ENCODE results near the gene KMT2E. TPM values are rescaled to one million over a fixed set of nuclear protein-coding genes. Genes with fewer than 3 reads are reported as not detected.

Gene KMT2E
- total and polyA plus RNA-seq, 5 experiments from 2014 or later = 119 to 193 (median 186) TPM

GRCh38 chr7:105012503-105013220 lies 1.3 kb upstream of the KMT2E start:
- Mint-ChIP-seq H3K9me3 (peaks cover 0 to 9% (median 0%) of the 10 kb centered on the region in 9 donors), H3K27ac (peak overlapping the region; percentile 99 to 100 (median 100)), H3K27me3 (peaks cover 0 to 12% (median 0%) of the 10 kb centered on the region in 5 donors), H3K4me1 (peaks cover 28 to 57% (median 44%) of the 10 kb centered on the region in 4 donors), H3K36me3 (peaks cover 9 to 34% (median 16%) of the 10 kb centered on the region in 3 donors), H3K4me3 (peak overlapping the region; percentile 94 to 100 (median 98))
- POLR2A ChIA-PET = interaction anchor here (0.7 to 14.6 kb wide), 26 partner anchors 9 to 1668 kb away, joined by 3 to 500 read pairs (median 5); partner anchors contain the start of genes DNAJC2, RINT1, SRPK2 and SYPL1
- peak; percentile 98 to 100 (median 99) for DNase-seq
- peak; percentile 71 to 73 for ATAC-seq

- DNase-seq (peak; percentile 85 to 99 (median 95)), ATAC-seq (peak; percentile 59 to 61)
- H3K4me1 Mint-ChIP-seq = peaks cover 27 to 57% (median 41%) of the 10 kb centered on the region in 4 donors
- POLR2A ChIA-PET = interaction anchor here (0.7 to 14.6 kb wide), 30 partner anchors 9 to 1669 kb away, joined by 3 to 500 read pairs (median 4); partner anchors contain the start of genes DNAJC2, NAMPT, RINT1 and SRPK2
- peak overlapping the region; percentile 99 to 100 (median 100) for H3K27ac Mint-ChIP-seq
- peaks cover 0 to 9% (median 0%) of the 10 kb centered on the region in 9 donors for H3K9me3 Mint-ChIP-seq
- peak overlapping the region; percentile 94 to 100 (median 98) for H3K4me3 Mint-ChIP-seq
- H3K36me3 Mint-ChIP-seq = peaks cover 9 to 33% (median 16%) of the 10 kb centered on the region in 3 donors
- peaks cover 0 to 12% (median 0%) of the 10 kb centered on the region in 5 donors for H3K27me3 Mint-ChIP-seq
Observed at GRCh38 chr7:105013221-105013815, 687 bp upstream of the KMT2E start.

- peaks cover 0 to 9% (median 0%) of the 10 kb centered on the region in 9 donors for H3K9me3 Mint-ChIP-seq
- peaks cover 26 to 54% (median 31%) of the 10 kb centered on the region in 4 donors for H3K4me1 Mint-ChIP-seq
- peak; percentile 19 to 73 (median 50) for DNase-seq
- peaks cover 0 to 12% (median 0%) of the 10 kb centered on the region in 5 donors for H3K27me3 Mint-ChIP-seq
- H3K36me3 Mint-ChIP-seq = peaks cover 9 to 23% (median 16%) of the 10 kb centered on the region in 3 donors
- ATAC-seq = no peak
- POLR2A ChIA-PET = interaction anchor here (0.6 to 14.6 kb wide), 24 partner anchors 8 to 1270 kb away, joined by 3 to 500 read pairs (median 4); partner anchors contain the start of genes NAMPT and RINT1
- peak overlapping the region; percentile 99 to 100 (median 100) for H3K27ac Mint-ChIP-seq
- H3K4me3 Mint-ChIP-seq = peak overlapping the region; percentile 94 to 100 (median 98)
Observed at GRCh38 chr7:105014693-105015389, 836 bp downstream of the KMT2E start.

GRCh38 chr7:105015390-105015965 lies 1.5 kb downstream of the KMT2E start:
- Mint-ChIP-seq H3K27me3 (peaks cover 0 to 12% (median 0%) of the 10 kb centered on the region in 5 donors), H3K4me1 (peaks cover 23 to 53% (median 27%) of the 10 kb centered on the region in 4 donors), H3K4me3 (peak overlapping the region; percentile 94 to 100 (median 98)), H3K9me3 (peaks cover 0 to 9% (median 0%) of the 10 kb centered on the region in 9 donors), H3K36me3 (peaks cover 9 to 21% (median 16%) of the 10 kb centered on the region in 3 donors), H3K27ac (peak overlapping the region; percentile 99 to 100 (median 100))
- DNase-seq (peak in 6 of 10 donors; percentile 21 to 63 (median 44)), ATAC-seq (no peak)
- POLR2A ChIA-PET = interaction anchor here (0.6 to 14.6 kb wide), 21 partner anchors 7 to 1007 kb away, joined by 3 to 500 read pairs (median 4); partner anchors contain the start of gene RINT1

- ATAC-seq (no peak), DNase-seq (no peak)
- Mint-ChIP-seq H3K27ac (peak overlapping the region; percentile 70 to 100 (median 100)), H3K4me3 (peak overlapping the region; percentile 91 to 100 (median 98)), H3K9me3 (peaks cover 0 to 9% (median 0%) of the 10 kb centered on the region in 9 donors), H3K27me3 (peaks cover 0 to 12% (median 0%) of the 10 kb centered on the region in 5 donors), H3K36me3 (peaks cover 9 to 19% (median 16%) of the 10 kb centered on the region in 3 donors), H3K4me1 (peaks cover 21 to 52% (median 27%) of the 10 kb centered on the region in 4 donors)
- POLR2A ChIA-PET = interaction anchor here (0.9 to 14.6 kb wide), 5 partner anchors 16 to 73 kb away, joined by 3 to 500 read pairs (median 9); no protein-coding TSS in a partner anchor
Observed at GRCh38 chr7:105016068-105016708, 2.2 kb downstream of the KMT2E start.

- DNase-seq (peak in 2 of 10 donors; percentile 30 to 36), ATAC-seq (no peak)
- POLR2A ChIA-PET = interaction anchor here (0.7 to 14.6 kb wide), 6 partner anchors 10 to 76 kb away, joined by 3 to 500 read pairs (median 4); no protein-coding TSS in a partner anchor
- Mint-ChIP-seq H3K4me1 (peaks cover 23 to 59% (median 35%) of the 10 kb centered on the region in 4 donors), H3K4me3 (peak overlapping the region; percentile 91 to 100 (median 98)), H3K27me3 (peaks cover 0 to 12% (median 0%) of the 10 kb centered on the region in 5 donors), H3K36me3 (peaks cover 9 to 19% (median 16%) of the 10 kb centered on the region in 3 donors), H3K9me3 (peaks cover 0 to 9% (median 0%) of the 10 kb centered on the region in 9 donors), H3K27ac (peak overlapping the region; percentile 90 to 100 (median 100))
Observed at GRCh38 chr7:105016709-105017656, 3.0 kb downstream of the KMT2E start.

- ATAC-seq = no peak
- H3K4me1 Mint-ChIP-seq = peaks cover 25 to 63% (median 42%) of the 10 kb centered on the region in 4 donors
Observed at GRCh38 chr7:105017657-105018365, 3.8 kb downstream of the KMT2E start.

GRCh38 chr7:105019269-105019668 lies 5.3 kb downstream of the KMT2E start:
- DNase-seq (no peak), ATAC-seq (no peak)
- Mint-ChIP-seq H3K27ac (peak overlapping the region in 2 of 10 donors; percentile 31 to 58), H3K9me3 (no peaks in the 10 kb centered on the region), H3K27me3 (no peaks in the 10 kb centered on the region), H3K36me3 (peaks cover 5 to 8% (median 8%) of the 10 kb centered on the region in 3 donors), H3K4me3 (peak overlapping the region; percentile 27 to 78 (median 60)), H3K4me1 (peaks cover 20 to 77% (median 55%) of the 10 kb centered on the region in 4 donors)
- POLR2A ChIA-PET = interaction anchor here (0.5 to 1.0 kb wide), 2 partner anchors 13 to 36 kb away, joined by 3 read pairs; no protein-coding TSS in a partner anchor

More at GRCh38 chr7:105017657-105018365, 3.8 kb downstream of the KMT2E start:
- Mint-ChIP-seq H3K4me3 (peak overlapping the region; percentile 91 to 100 (median 98)), H3K9me3 (peaks cover 0 to 3% (median 0%) of the 10 kb centered on the region in 9 donors), H3K36me3 (peaks cover 9 to 16% (median 13%) of the 10 kb centered on the region in 3 donors), H3K27me3 (peaks cover 0 to 7% (median 0%) of the 10 kb centered on the region in 5 donors), H3K27ac (peak overlapping the region; percentile 87 to 100 (median 95))
- DNase-seq = no peak
- POLR2A ChIA-PET = interaction anchor here (0.9 to 14.6 kb wide), 3 partner anchors 11 to 77 kb away, joined by 3 to 500 read pairs (median 4); no protein-coding TSS in a partner anchor

GRCh38 chr7:105020926-105021325 lies 6.9 kb downstream of the KMT2E start:
- Mint-ChIP-seq H3K36me3 (peaks cover 0 to 5% (median 3%) of the 10 kb centered on the region in 3 donors), H3K4me3 (peak overlapping the region in 9 of 10 donors; percentile 54 to 74 (median 64)), H3K27me3 (no peaks in the 10 kb centered on the region), H3K27ac (peak overlapping the region in 7 of 10 donors; percentile 3 to 76 (median 57)), H3K9me3 (no peaks in the 10 kb centered on the region), H3K4me1 (peaks cover 25 to 90% (median 70%) of the 10 kb centered on the region in 4 donors)
- ATAC-seq = no peak
- no peak for DNase-seq
- POLR2A ChIA-PET = no interaction called here
